PC-3 (cell line): ENCODE data around the gene PM20D1.

ENCODE experiments used
- EZH2phosphoT487 ChIP-seq: fragments of 300-600 bp; sonication (generic); IDR thresholded peaks from 2 replicates; pipeline ENCODE4 v1.6.1; 2018; ENCODE audit warnings: mild to moderate bottlenecking, antibody characterized with exemption, low read length, borderline replicate concordance
- TF ChIP-seq, protein P1 (sequence below): fragments of 300-600 bp; sonication (generic); conservative IDR thresholded peaks from 2 replicates; pipeline ENCODE4 v1.5.1; 2017; ENCODE audit warnings: antibody characterized with exemption, low read depth, mild to moderate bottlenecking, low read length

DNA sequence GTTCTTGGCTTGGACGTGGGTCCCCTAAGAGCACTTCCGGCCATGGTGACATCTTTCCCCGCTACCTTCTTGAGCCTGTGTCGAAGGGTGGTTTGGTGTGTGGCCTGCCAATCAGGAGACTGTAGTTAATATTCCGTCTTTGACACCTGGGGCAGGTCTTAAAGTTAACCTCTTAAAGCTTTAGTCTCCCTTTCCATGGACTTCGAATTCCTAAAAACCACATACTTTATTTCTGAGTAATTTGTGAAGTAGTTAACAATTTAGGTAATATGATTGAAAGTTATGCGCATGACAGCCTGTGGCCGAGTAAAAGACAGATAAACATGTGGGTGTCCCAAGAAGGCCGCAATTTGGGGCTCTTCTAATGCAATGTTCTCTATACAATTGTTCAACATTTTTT, 64.5 kb downstream of the PM20D1 start:
- TF ChIP-seq, protein P1, sequence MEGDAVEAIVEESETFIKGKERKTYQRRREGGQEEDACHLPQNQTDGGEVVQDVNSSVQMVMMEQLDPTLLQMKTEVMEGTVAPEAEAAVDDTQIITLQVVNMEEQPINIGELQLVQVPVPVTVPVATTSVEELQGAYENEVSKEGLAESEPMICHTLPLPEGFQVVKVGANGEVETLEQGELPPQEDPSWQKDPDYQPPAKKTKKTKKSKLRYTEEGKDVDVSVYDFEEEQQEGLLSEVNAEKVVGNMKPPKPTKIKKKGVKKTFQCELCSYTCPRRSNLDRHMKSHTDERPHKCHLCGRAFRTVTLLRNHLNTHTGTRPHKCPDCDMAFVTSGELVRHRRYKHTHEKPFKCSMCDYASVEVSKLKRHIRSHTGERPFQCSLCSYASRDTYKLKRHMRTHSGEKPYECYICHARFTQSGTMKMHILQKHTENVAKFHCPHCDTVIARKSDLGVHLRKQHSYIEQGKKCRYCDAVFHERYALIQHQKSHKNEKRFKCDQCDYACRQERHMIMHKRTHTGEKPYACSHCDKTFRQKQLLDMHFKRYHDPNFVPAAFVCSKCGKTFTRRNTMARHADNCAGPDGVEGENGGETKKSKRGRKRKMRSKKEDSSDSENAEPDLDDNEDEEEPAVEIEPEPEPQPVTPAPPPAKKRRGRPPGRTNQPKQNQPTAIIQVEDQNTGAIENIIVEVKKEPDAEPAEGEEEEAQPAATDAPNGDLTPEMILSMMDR, result no peak
- TF ChIP-seq EZH2phosphoT487, result no peak
